T47D (cell line): ENCODE data around the gene TGM5.
A peak's percentile ranks its signal among the peaks of the same experiment; 100 is the strongest.
"Not testable (repeated sequence)": the region's sequence is repeated elsewhere in the genome, so short reads cannot be mapped to it uniquely, and the experiment has no call there.

ENCODE experiments used
- DNase-seq, 2 experiments: peaks; one replicate each; pipeline versions ENCODE4 v3.0.0 to v3.0.0-alpha.2; 2011 to 2012; ENCODE audit warnings: low read depth in 1 of 2, low spot score in 1 of 2
- JUND ChIP-seq: IDR thresholded peaks from 2 replicates; pipeline ENCODE4 v1.6.1; 2012; ENCODE audit warnings: low read depth
- in situ Hi-C: cut with HindIII; loops from 2 replicates; pipeline ENCODE4 v1.10.0; 2016; ENCODE audit warnings: low sequenced_read_pairs, low pct_unique_long_range_greater_than_20kb

Gene TGM5

DNA sequence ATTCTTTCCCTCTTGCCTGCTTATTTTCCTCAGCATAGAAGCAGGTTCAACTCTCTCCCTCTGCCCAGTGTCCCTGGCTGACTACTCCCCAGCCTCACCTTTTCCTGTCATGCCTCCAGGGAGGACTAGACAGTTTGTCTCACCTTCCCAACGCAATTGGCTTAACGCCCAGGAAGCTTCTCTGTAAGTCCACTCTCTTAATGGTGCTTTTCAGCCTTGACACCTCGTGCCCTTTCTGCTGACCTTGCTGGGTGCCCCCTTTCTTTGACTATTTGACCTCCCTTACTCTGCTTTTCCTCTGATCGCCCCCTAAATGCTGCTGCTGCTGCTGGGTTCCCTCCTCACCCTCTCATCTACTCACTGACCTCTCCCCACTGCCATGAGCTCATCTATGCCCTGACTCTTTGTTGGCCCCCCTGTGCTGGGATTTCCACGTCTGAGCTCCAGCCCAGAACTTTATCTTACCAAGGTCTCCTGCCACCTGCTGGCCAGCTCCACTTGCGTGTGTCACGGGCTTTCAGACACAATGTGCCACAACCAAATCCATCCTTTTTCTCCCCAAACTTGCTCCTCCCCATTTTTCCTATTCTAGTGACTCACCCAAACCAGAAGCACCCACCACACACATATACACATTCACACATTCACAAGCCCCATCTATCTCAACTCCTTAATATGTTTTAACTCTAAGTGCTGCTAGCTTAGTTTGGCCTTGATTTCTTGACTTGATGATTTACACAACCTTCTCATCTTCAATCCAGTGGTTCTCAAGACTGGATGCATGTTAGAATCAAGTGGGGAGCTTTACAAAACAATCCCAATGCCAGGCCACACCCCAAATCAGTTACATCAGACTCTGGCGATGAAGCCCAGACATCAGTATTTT, 62.5 kb downstream of the TGM5 start:
- in situ Hi-C loops = no loop called here
- no peak for TF ChIP-seq JUND
- DNase-seq = peak; percentile 52 to 62

DNA sequence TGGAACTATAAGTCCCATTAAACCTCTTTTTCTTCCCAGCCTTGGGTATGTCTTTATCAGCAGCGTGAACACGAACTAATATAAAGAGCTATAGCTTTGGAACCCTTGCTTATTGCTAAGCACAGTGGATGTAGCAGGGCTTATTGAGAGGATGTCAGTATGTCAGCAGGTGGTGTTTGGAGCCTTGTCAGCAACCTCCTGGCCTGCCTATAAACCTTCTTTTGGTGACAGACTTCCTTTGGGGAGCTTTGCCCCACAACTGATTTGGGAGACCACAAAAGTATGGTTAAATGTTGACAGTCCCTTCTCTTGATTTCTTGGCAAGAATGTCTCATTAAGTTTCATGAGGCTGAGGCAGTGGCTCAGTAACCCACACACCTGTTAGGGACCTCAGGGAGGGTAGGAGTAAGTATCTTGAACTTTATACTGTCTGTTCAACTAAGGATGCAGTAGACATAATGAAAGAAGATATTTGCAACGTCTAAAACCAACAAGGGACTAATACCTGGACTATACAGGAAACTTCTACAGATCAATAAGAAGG, 66.7 kb downstream of the TGM5 start:
- no peak for TF ChIP-seq JUND
- in situ Hi-C loops = no loop called here
- no peak for DNase-seq

DNA sequence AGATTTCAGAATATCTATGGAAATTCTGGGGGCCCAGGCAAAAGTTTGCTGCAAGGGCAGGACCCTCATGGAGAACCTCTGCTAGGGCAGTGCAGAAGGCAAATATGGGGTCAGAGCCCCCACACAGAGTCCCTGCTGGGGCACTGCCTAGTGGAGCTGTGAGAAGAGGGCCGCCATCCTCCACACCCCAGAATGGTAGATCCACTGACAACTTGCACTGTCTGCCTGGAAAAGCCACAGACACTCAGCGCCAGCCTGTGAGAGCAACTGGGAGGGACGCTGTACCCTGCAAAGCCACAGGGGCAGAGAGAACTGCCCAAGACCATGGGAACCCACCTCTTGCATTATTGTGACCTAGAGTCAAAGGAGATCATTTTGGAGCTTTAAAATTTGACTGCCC, 67.7 kb downstream of the TGM5 start:
- in situ Hi-C loops = no loop called here
- no peak for TF ChIP-seq JUND
- no peak for DNase-seq

DNA sequence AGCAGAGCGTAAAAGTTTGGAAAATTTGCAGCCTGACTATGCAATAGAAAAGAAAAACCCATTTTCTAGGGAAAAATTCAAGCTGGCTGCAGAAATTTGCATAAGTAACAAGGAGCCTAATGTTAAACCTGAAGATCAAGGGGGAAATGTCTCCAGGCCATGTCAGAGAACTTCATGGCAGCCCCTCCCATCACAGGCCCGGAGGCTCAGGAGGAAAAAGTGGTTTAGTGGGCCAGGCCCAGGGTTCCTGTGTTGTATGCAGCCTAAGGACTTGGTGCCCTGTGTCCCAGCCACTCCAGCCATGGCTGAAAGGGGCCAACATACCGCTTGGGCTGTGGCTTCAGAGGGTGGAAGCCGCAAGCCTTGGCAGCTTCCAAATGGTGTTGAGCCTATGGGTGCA, 68.2 kb downstream of the TGM5 start:
- DNase-seq, in situ Hi-C loops: not testable (repeated sequence)

DNA sequence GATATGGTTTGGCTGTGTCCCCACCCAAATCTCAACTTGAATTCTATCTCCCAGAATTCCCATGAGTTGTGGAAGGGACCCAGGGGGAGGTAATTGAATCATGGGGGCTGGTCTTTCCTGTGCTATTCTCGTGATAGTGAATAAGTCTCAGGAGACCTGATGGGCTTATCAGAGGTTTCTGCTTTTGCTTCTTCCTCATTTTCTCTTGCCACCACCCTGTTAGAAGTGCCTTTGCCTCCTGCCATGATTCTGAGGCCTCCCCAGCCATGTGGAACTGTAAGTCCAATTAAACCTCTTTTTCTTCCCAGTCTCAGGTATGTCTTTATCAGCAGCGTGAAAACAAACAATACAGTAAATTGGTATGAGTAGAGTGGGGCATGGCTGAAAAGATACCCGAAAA, 69.0 kb downstream of the TGM5 start:
- in situ Hi-C loops, DNase-seq: not testable (repeated sequence)

DNA sequence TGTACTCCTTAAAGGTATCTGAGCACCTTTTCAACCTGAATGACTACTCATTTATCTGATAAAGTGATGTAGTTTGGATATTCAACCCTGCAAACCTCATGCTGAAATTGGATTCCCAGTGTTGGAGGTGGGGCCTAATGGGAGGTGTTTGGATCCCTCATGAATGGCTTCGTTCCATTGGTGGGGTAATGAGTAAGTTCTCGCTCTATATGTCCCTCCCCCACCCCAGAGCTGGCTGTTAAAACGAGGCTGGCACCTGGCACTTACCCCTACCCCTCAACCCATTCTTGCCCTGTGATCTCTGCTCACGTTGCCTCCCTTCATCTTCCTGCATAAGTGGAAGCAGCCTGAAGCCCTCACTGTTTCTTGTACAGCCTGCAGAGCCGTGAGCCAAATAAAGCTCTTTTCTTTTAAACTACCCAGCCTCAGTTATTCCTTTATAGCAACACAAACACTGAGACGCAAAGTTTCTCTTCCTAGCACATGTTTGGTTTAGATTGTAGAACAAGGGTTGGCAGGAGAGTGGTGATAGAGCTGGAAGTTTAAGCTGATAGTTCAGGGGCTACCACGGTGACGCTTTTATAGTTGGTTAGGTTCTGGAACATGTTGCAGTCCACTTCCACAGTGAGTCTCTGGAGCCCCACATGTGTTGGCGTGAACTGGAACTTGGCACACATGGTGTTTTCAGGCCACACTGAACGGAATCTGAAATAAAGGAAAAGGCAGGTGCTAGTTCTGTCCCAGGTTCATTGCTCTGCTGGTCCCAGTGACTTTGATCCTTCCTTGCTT, 69.8 kb downstream of the TGM5 start:
- TF ChIP-seq JUND = no peak
- no peak for DNase-seq
- in situ Hi-C loops = no loop called here

DNA sequence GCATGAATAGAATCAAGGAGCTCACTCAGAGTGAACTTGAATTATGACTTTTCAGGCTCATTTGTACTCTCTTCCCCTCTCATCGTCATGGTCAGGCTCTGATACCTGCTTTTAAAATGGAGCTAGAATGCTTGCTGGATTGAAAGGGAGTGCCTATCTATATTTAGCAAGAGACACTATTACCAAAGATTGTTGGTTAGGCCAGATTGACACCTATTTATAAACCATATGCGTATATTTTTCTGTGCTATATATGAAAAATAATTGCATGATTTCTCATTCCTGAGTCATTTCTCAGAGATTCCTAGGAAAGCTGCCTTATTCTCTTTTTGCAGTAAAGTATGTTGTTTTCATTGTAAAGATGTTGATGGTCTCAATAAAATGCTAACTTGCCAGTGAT, 71.9 kb downstream of the TGM5 start:
- in situ Hi-C loops = no loop called here
- no peak for DNase-seq
- TF ChIP-seq JUND = no peak

DNA sequence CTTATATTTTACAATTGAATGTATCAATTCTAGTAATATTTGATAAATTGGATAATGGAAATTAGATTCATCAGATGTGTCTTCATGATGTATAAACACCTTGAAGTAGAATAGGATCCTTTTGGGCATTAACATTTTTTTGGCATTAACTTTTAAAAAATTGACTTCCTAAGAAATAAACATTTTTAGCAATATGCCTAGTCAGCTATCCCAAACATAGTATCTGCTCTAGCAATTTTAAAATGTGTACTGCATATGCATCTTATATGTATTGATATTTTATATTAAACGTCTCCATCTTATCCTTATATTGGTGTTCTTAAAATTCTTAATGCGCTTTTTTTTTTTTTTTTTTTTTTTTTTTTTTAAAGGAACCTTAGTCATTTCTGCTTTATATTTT, 73.0 kb downstream of the TGM5 start:
- DNase-seq = no peak
- in situ Hi-C loops = no loop called here
- no peak for TF ChIP-seq JUND

DNA sequence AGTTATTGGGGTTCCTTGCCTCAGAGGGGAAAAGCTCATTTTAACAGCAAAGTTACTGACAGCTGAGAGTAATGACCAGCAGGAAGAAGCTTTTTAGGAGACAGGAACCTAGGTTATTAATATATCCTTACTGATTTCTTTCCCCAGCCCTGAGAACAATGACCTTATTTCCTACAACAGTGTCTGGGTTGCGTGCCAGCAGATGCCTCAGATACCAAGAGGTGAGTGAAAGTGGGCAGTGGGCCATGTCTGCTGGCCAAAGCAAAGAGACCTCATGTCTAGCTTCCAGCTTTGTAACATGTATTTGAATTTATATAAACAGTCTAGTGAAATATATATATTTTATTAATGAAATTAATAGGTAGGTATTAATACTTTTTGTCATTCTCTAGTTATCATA, 76.5 kb downstream of the TGM5 start:
- in situ Hi-C loops = no loop called here
- no peak for TF ChIP-seq JUND
- peak in 1 of 2 experiments; percentile 21 for DNase-seq

DNA sequence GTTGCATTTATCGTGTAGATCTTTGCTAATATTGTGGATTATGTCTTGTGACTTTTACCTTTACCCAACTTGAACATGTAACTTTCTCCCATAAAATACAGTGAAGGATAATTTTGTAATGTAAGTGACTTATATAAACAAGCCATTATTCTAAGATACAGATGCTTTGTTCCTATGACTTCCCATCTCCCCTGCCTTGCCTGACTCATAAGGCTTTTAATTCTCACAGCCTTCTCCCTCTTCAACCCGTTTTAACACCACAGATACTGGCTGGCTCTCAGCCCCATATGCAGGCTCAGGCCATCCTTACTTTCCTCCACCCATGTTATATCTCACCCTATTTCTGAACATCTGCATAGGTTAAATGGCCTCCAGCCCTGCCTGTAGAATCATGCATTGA, 77.4 kb downstream of the TGM5 start:
- DNase-seq = no peak
- in situ Hi-C loops = no loop called here
- no peak for TF ChIP-seq JUND

DNA sequence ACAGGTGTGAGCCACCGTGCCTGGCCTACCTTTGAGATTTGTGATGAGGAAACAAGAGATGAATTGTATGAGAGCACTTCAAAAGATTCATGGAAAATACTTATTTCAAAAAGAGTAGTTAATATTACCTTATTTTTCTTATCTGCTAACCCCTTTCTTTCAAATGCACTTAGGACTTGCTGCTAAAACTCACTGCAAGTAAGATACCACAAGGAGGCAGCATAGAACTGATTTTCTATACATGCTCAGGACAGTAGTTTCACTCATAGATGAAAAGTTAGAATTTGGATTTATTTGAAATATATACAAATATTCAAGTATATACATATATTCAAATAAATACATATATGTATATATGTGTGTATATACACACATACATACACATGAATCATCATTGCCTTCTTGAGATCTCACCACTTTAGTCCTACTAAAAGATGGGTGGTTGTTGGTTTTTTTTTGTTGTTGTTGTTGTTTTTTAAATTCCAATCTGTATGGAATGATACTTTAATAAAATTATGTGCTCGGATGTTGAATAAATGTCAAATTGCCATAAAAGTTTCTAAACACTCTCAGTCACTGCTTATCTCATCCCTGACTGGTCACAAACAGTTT, 79.1 kb downstream of the TGM5 start:
- in situ Hi-C loops = no loop called here
- peak; percentile 45 to 56 for DNase-seq
- no peak for TF ChIP-seq JUND

DNA sequence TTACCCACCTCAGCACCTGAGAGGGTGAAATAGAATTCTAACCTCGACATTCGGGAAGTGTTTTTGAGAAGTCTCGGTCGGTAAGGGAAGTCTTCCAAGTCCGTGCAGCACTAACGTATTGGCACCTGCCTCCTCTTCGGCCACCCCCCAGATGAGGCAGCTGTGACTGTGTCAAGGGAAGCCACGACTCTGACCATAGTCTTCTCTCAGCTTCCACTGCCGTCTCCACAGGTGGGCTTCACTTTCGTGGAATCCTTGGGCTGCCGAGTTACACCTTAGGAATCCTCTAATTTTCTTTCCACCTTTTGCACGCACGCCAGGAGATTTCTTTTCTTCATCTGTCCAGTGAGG, 80.8 kb downstream of the TGM5 start:
- in situ Hi-C loops = no loop called here
- DNase-seq = peak; percentile 34 to 41
- no peak for TF ChIP-seq JUND
